Psoas muscle (tissue), 8 donors: ENCODE data around the gene SLC2A13. TPM values are rescaled to one million over a fixed set of nuclear protein-coding genes. Genes with fewer than 3 reads are reported as not detected.
"Not testable (repeated sequence)": the region's sequence is repeated elsewhere in the genome, so short reads cannot be mapped to it uniquely, and the experiment has no call there.

ENCODE experiments used
- ATAC-seq, 4 donors: fragments of 200-7000 bp; cut with Tn5 transposase; one replicate each; pipeline ENCODE4 v1.9.1; 2020; ENCODE audit warnings: moderate library complexity in 3 of 4, mild to moderate bottlenecking in 2 of 4
- DNase-seq, 2 donors: peaks; one replicate each; pipeline ENCODE4 v3.0.0-alpha.2; 2020
- H3K27ac ChIP-seq: fragments of 200-600 bp; one replicate; pipeline ENCODE4 v1.8.0; 2022
- H3K27me3 ChIP-seq, 3 donors: fragments of 200-600 bp in 1 of 3; one replicate each; pipeline versions ENCODE4 v1.6.1 to v1.8.0; 2013 to 2022; ENCODE audit warnings: low read length in 2 of 3, mild to moderate bottlenecking in 2 of 3, moderate library complexity in 1 of 3; ENCODE audit not compliant: insufficient read depth in 3 of 3
- H3K36me3 ChIP-seq, 2 donors: fragments of 200-600 bp in 1 of 2; one replicate each; pipeline versions ENCODE4 v1.6.1 to v1.8.0; 2013 to 2022; ENCODE audit warnings: low read depth in 1 of 2, mild to moderate bottlenecking in 1 of 2, moderate library complexity in 1 of 2; ENCODE audit not compliant: insufficient read depth in 1 of 2
- H3K4me1 ChIP-seq: fragments of 200-600 bp; one replicate; pipeline ENCODE4 v1.8.0; 2022
- H3K4me3 ChIP-seq: fragments of 200-600 bp; one replicate; pipeline ENCODE4 v1.8.0; 2022; ENCODE audit warnings: mild to moderate bottlenecking
- H3K9me3 ChIP-seq: fragments of 200-600 bp; one replicate; pipeline ENCODE4 v1.8.0; 2022
- CTCF ChIP-seq: fragments of 200-600 bp; IDR thresholded peaks from one replicate; pipeline ENCODE4 v1.8.0; 2022; ENCODE audit warnings: antibody characterized with exemption
- WGBS, 3 donors: extraction: QIAGEN DNeasy Blood & Tissue Kit; methylation state at CpG; one replicate each; pipeline versions ENCODE4 v1.1.6 to v1.1.7; 2013; 5-methylcytosine and 5-hydroxymethylcytosine counted together
- intact Hi-C, 2 donors: fragments of 100-400 bp; cut with DNase I; formaldehyde crosslinking; loops; one replicate each; pipeline versions ENCODE4 v1.11.0 to v1.14.2; 2022
- polyA plus RNA-seq, 3 donors: library from polyadenylated mRNA; stranded (reverse); fragments of 200-250 nt; gene quantifications; one replicate each; pipeline ENCODE4 v1.2.3, GENCODE V29; 2013
- total RNA-seq, 4 donors: library from RNA; stranded (reverse); fragmentation: NEBNext Ultra II Directional in 2 of 4; extraction: Animal tissue kit (Norgen Biotek cat#: 25700) in 2 of 4; gene quantifications; one replicate each; pipeline versions ENCODE4 v1.2.1 to v1.2.4, GENCODE V29; 2021 to 2023
- donor health status: healthy with polysubstance abuse.
- donor health status: DM: no; HTN: no; CAD: no; lungs with moderate emphysema.
- donor health status: Bipolar disorder and iron deficiency.
- donor health status: healthy.
- donor health status: DM: yes; HTN: yes; CAD: no.
- donor health status: DM: no; HTN: no; CAD: no.
- donor health status: DM: no; HTN: no; CAD: no.
- donor health status: DM: yes; HTN: yes; CAD: no.

SLC2A13 gene
- total and polyA plus RNA-seq, 7 donors, result 0.39 to 1.7 (median 0.95) TPM

- DNase-seq, result no peak
- no peaks in the 10 kb centered on the region for H3K4me1 ChIP-seq
- 52 to 71% (median 67%) methylated on average over 2 of the region's 2 CpGs for WGBS, 3 donors
- H3K4me3 ChIP-seq, result no peak overlapping the region
- H3K27ac ChIP-seq, result no peak overlapping the region
- intact Hi-C loops, result no loop called here
- ATAC-seq, result no peak
- no peaks in the 10 kb centered on the region for H3K36me3 ChIP-seq
- H3K9me3 ChIP-seq, result no peaks in the 10 kb centered on the region
- no peaks in the 10 kb centered on the region for H3K27me3 ChIP-seq
- no peak for TF ChIP-seq CTCF
Measured at GRCh38 chr12:39902821-39903220, 203.1 kb downstream of the SLC2A13 start.

GRCh38 chr12:39897315-39897714 lies 208.6 kb downstream of the SLC2A13 start:
- H3K36me3 ChIP-seq, result no peaks in the 10 kb centered on the region
- no peaks in the 10 kb centered on the region for H3K27me3 ChIP-seq
- no peaks in the 10 kb centered on the region for H3K9me3 ChIP-seq
- DNase-seq (no peak), ATAC-seq (no peak)
- H3K27ac ChIP-seq, result no peak overlapping the region
- H3K4me3 ChIP-seq, result no peak overlapping the region
- no peak for TF ChIP-seq CTCF
- WGBS, 3 donors, result 63 to 67% (median 65%) methylated on average over 1 of the region's 1 CpG
- H3K4me1 ChIP-seq, result no peaks in the 10 kb centered on the region
- intact Hi-C loops, result no loop called here

- intact Hi-C loops, H3K9me3 ChIP-seq, H3K36me3 ChIP-seq, H3K4me1 ChIP-seq, H3K27ac ChIP-seq, H3K27me3 ChIP-seq, H3K4me3 ChIP-seq, ATAC-seq: not testable (repeated sequence)
- WGBS, 3 donors, result 95 to 97% (median 97%) methylated on average over 6 of the region's 6 CpGs
- DNase-seq, result peak in 1 of 2 donors; percentile 19
Measured at GRCh38 chr12:39893388-39893787, 212.5 kb downstream of the SLC2A13 start.

GRCh38 chr12:39892146-39892545 lies 213.7 kb downstream of the SLC2A13 start:
- no peaks in the 10 kb centered on the region for H3K4me1 ChIP-seq
- intact Hi-C loops, result no loop called here
- no peak overlapping the region for H3K27ac ChIP-seq
- no peaks in the 10 kb centered on the region for H3K9me3 ChIP-seq
- no peak overlapping the region for H3K4me3 ChIP-seq
- 13 to 34% (median 23%) methylated on average over 3 of the region's 3 CpGs for WGBS, 3 donors
- no peak for TF ChIP-seq CTCF
- ATAC-seq (no peak), DNase-seq (no peak)
- no peaks in the 10 kb centered on the region for H3K27me3 ChIP-seq
- H3K36me3 ChIP-seq, result no peaks in the 10 kb centered on the region

- H3K36me3 ChIP-seq, result no peaks in the 10 kb centered on the region
- no peak for TF ChIP-seq CTCF
- no peaks in the 10 kb centered on the region for H3K9me3 ChIP-seq
- no peaks in the 10 kb centered on the region for H3K27me3 ChIP-seq
- H3K27ac ChIP-seq, result no peak overlapping the region
- H3K4me1 ChIP-seq, result no peaks in the 10 kb centered on the region
- intact Hi-C loops, result no loop called here
- ATAC-seq, result no peak
- WGBS, 3 donors, result 60 to 82% (median 69%) methylated on average over 1 of the region's 1 CpG
- H3K4me3 ChIP-seq, result no peak overlapping the region
- no peak for DNase-seq
Measured at GRCh38 chr12:39887856-39888255, 218.0 kb downstream of the SLC2A13 start.
